Neural cell (in vitro differentiated cells): ENCODE data around the gene ECE1. TPM values are rescaled to one million over a fixed set of nuclear protein-coding genes. Genes with fewer than 3 reads are reported as not detected.

Source experiments
- H2AFZ ChIP-seq: fragments of 200-600, 300-800 bp; sonication (generic), shearing (Covaris generic); 2 replicates; pipeline ENCODE4 v1.6.0; 2014; ENCODE audit warnings: low read depth, mild to moderate bottlenecking, antibody characterized with exemption, low read length, moderate library complexity
- H3F3A ChIP-seq: fragments of 200-600 bp; shearing (Covaris generic); 2 replicates; pipeline ENCODE4 v1.6.1; 2016; ENCODE audit warnings: mild to moderate bottlenecking, moderate library complexity, mixed read lengths, antibody characterized with exemption, low read length; ENCODE audit not compliant: insufficient read depth, poor library complexity, severe bottlenecking
- H3K27ac ChIP-seq: fragments of 200-600, 300-800 bp; sonication (generic), shearing (Covaris generic); 2 replicates; pipeline ENCODE4 v1.5.1; 2014; ENCODE audit warnings: mild to moderate bottlenecking, low read length, moderate library complexity
- H3K27me3 ChIP-seq: fragments of 300-800, 200-600 bp; sonication (generic), shearing (Covaris generic); 2 replicates; pipeline ENCODE4 v1.6.0; 2014; ENCODE audit warnings: mild to moderate bottlenecking, low read depth, low read length, moderate library complexity; ENCODE audit not compliant: insufficient read depth
- H3K36me3 ChIP-seq: fragments of 300-800, 200-600 bp; sonication (generic), shearing (Covaris generic); 2 replicates; pipeline ENCODE4 v1.5.1; 2014; ENCODE audit warnings: mild to moderate bottlenecking, antibody characterized with exemption, low read length, moderate library complexity; ENCODE audit not compliant: insufficient read depth
- H3K4me2 ChIP-seq: fragments of 300-800, 200-600 bp; sonication (generic), shearing (Covaris generic); 2 replicates; pipeline ENCODE4 v1.6.0; 2014; ENCODE audit warnings: mild to moderate bottlenecking, low read length
- H3K4me3 ChIP-seq: fragments of 300-800, 200-600 bp; sonication (generic), shearing (Covaris generic); 2 replicates; pipeline ENCODE4 v1.5.1; 2014; ENCODE audit warnings: mild to moderate bottlenecking, low read length, moderate library complexity
- H3K79me2 ChIP-seq: fragments of 200-600 bp; shearing (Covaris generic); replicated peaks from 2 replicates; pipeline ENCODE4 v1.6.0; 2014; ENCODE audit warnings: mild to moderate bottlenecking, low read length, moderate library complexity; ENCODE audit not compliant: insufficient read depth
- H3K9ac ChIP-seq: fragments of 300-800, 200-600 bp; sonication (generic), shearing (Covaris generic); 2 replicates; pipeline ENCODE4 v1.6.1; 2016; ENCODE audit warnings: mild to moderate bottlenecking, low read length, mixed read lengths
- H3K9me2 ChIP-seq: fragments of 200-600 bp; shearing (Covaris generic); 2 replicates; pipeline ENCODE4 v1.6.1; 2016; ENCODE audit warnings: mild to moderate bottlenecking, low read length, mixed read lengths; ENCODE audit not compliant: insufficient read depth
- H3K9me3 ChIP-seq: fragments of 200-600, 300-800 bp; sonication (generic), shearing (Covaris generic); 2 replicates; pipeline ENCODE4 v1.6.1; 2016; ENCODE audit warnings: mild to moderate bottlenecking, mixed run types, low read length, moderate library complexity, mixed read lengths
- H4K20me1 ChIP-seq: fragments of 200-600 bp; shearing (Covaris generic); 2 replicates; pipeline ENCODE4 v1.6.1; 2016; ENCODE audit warnings: mild to moderate bottlenecking, mixed run types; ENCODE audit not compliant: insufficient read depth
- EP300 ChIP-seq: fragments of 450-650 bp; conservative IDR thresholded peaks from 2 replicates; pipeline ENCODE4 v1.6.1; 2014; ENCODE audit warnings: antibody characterized with exemption, mild to moderate bottlenecking, moderate library complexity; ENCODE audit not compliant: poor library complexity, severe bottlenecking
- EZH2 ChIP-seq: fragments of 200-600, 300-800 bp; shearing (Covaris generic), sonication (generic); IDR thresholded peaks from 2 replicates; pipeline ENCODE4 v1.6.1; 2014; ENCODE audit warnings: antibody characterized with exemption, low read length, borderline replicate concordance, mild to moderate bottlenecking; ENCODE audit not compliant: insufficient read depth, poor library complexity, severe bottlenecking
- MXI1 ChIP-seq: fragments of 450-650 bp; conservative IDR thresholded peaks from 2 replicates; pipeline ENCODE4 v1.6.1; 2014; ENCODE audit warnings: antibody characterized with exemption, mild to moderate bottlenecking; ENCODE audit not compliant: poor library complexity, severe bottlenecking
- POLR2AphosphoS5 ChIP-seq: IDR thresholded peaks from 2 replicates; pipeline ENCODE4 v1.6.1; 2012
- RAD21 ChIP-seq: fragments of 450-650 bp; conservative IDR thresholded peaks from 2 replicates; pipeline ENCODE4 v1.6.1; 2014; ENCODE audit warnings: antibody characterized with exemption, mild to moderate bottlenecking, moderate library complexity
- SMC3 ChIP-seq: fragments of 450-650 bp; conservative IDR thresholded peaks from 2 replicates; pipeline ENCODE4 v1.6.1; 2014; ENCODE audit warnings: antibody characterized with exemption, mild to moderate bottlenecking, moderate library complexity; ENCODE audit not compliant: poor library complexity
- polyA plus RNA-seq: library from polyadenylated mRNA; depleted of rRNA; stranded (reverse); fragments of >200 nt; gene quantifications from 2 replicates; pipeline ENCODE4 v1.2.3, GENCODE V29; 2014
- TF ChIP-seq, protein P1 (sequence below): IDR thresholded peaks from 2 replicates; pipeline ENCODE4 v1.6.1; 2012; ENCODE audit warnings: borderline replicate concordance
- TF ChIP-seq, protein P2 (sequence below): fragments of 450-650 bp; IDR thresholded peaks from 2 replicates; pipeline ENCODE4 v1.5.1; 2014; ENCODE audit warnings: antibody characterized with exemption, mild to moderate bottlenecking, moderate library complexity; ENCODE audit not compliant: poor library complexity, severe bottlenecking

ECE1 gene
- polyA plus RNA-seq, 1 donor from 2014 or later: 7.8 TPM

DNA sequence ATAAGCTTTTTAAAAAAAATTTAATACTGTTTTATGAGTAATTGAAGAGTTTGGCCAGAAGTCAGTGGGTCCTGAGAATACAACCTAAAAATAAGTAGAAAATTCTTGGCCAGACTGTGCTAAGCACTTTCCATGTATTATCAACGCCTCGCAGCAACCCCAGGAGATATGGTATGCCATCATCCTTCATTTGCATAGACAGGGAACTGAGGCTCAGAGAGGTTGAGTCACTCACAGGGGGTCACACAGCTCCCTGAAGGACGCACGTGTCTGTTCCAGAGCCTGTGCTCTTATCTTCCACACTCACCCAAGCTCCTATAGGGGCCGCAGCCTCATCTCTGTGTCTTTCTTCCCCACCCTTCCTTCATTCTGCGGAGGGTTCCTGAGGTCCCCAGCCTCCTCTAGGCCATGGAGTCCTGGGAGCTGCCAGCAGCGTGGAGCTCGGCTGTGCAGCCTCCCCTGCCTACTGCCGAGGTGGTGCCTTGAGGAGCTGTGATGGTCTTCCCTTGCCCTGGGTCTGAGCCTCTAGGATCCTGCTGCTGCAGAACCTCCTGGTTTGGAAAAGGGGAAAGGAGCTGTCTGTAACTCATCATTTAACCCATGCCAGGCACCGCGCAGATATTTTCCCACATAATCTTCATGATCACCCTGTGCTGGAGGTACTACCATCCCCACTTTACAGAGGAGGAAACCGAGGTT, 30.3 kb upstream of the ECE1 start:
- H3K4me3 ChIP-seq: no peak overlapping the region
- no peaks in the 10 kb centered on the region for H3K27me3 ChIP-seq
- no peaks in the 10 kb centered on the region for H4K20me1 ChIP-seq
- no peaks in the 10 kb centered on the region for H3K79me2 ChIP-seq
- H3K36me3 ChIP-seq: no peaks in the 10 kb centered on the region
- H3K4me2 ChIP-seq: no peak overlapping the region
- TF ChIP-seq, protein P1, sequence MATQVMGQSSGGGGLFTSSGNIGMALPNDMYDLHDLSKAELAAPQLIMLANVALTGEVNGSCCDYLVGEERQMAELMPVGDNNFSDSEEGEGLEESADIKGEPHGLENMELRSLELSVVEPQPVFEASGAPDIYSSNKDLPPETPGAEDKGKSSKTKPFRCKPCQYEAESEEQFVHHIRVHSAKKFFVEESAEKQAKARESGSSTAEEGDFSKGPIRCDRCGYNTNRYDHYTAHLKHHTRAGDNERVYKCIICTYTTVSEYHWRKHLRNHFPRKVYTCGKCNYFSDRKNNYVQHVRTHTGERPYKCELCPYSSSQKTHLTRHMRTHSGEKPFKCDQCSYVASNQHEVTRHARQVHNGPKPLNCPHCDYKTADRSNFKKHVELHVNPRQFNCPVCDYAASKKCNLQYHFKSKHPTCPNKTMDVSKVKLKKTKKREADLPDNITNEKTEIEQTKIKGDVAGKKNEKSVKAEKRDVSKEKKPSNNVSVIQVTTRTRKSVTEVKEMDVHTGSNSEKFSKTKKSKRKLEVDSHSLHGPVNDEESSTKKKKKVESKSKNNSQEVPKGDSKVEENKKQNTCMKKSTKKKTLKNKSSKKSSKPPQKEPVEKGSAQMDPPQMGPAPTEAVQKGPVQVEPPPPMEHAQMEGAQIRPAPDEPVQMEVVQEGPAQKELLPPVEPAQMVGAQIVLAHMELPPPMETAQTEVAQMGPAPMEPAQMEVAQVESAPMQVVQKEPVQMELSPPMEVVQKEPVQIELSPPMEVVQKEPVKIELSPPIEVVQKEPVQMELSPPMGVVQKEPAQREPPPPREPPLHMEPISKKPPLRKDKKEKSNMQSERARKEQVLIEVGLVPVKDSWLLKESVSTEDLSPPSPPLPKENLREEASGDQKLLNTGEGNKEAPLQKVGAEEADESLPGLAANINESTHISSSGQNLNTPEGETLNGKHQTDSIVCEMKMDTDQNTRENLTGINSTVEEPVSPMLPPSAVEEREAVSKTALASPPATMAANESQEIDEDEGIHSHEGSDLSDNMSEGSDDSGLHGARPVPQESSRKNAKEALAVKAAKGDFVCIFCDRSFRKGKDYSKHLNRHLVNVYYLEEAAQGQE: no peak
- TF ChIP-seq EZH2 (no peak), EP300 (no peak), MXI1 (no peak), RAD21 (no peak), POLR2AphosphoS5 (no peak), SMC3 (no peak)
- TF ChIP-seq, protein P2, sequence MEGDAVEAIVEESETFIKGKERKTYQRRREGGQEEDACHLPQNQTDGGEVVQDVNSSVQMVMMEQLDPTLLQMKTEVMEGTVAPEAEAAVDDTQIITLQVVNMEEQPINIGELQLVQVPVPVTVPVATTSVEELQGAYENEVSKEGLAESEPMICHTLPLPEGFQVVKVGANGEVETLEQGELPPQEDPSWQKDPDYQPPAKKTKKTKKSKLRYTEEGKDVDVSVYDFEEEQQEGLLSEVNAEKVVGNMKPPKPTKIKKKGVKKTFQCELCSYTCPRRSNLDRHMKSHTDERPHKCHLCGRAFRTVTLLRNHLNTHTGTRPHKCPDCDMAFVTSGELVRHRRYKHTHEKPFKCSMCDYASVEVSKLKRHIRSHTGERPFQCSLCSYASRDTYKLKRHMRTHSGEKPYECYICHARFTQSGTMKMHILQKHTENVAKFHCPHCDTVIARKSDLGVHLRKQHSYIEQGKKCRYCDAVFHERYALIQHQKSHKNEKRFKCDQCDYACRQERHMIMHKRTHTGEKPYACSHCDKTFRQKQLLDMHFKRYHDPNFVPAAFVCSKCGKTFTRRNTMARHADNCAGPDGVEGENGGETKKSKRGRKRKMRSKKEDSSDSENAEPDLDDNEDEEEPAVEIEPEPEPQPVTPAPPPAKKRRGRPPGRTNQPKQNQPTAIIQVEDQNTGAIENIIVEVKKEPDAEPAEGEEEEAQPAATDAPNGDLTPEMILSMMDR: no peak
- H3K9me2 ChIP-seq: no peaks in the 10 kb centered on the region
- no peak overlapping the region for H2AFZ ChIP-seq
- H3K9ac ChIP-seq: no peak overlapping the region
- H3F3A ChIP-seq: no peaks in the 10 kb centered on the region
- H3K27ac ChIP-seq: no peak overlapping the region
- no peaks in the 10 kb centered on the region for H3K9me3 ChIP-seq

DNA sequence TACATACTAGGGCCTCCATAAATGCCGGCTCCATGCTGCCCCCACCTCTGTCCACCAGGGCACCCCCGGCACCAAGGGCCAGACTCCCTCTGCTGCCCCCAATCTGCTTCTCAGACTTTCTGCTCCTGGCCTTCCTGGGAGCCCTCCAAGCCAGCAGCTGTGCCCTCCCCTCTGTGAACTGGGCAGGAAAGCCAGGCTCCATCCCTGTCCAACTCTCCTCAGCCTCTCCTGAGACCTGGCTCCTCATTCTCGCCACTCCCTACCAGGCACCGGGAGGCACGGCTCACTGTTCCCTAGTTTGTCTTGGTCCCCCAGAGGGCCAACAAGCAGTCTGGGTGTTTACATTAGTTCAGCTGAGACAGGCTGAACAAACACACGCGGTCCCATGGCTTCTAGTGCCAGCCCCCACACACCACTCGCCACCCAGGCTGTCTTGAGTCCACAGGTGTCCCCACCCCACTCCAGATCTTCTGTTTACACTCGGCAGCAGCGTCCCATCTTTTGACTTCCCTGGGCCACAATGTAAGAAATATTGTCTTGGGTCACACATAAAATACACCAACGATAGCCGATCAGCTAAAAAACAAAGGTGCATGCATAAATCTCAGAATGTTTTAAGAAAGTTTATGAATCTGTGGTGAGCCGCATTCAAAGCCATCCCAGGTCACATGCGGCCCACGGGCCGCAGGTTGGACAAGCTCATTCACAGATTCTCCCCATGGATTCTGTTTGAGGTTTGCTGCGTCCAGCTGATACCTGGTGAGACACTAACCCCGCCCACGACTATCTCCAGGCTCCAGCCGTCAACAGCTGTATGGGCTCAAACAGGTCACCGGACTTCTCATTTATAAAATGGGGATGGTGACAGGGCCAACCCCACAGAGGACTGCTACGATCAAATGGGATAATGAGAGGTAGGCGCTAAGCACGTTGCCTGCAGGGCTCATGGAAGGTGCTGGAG, 29.5 kb upstream of the ECE1 start:
- no peaks in the 10 kb centered on the region for H3K79me2 ChIP-seq

More for the DNA sequence above, 29.5 kb upstream of the ECE1 start:
- no peaks in the 10 kb centered on the region for H3K36me3 ChIP-seq
- no peak overlapping the region for H3K27ac ChIP-seq
- TF ChIP-seq EZH2: no peak
- TF ChIP-seq RAD21: no peak
- no peak overlapping the region for H3K4me3 ChIP-seq
- H2AFZ ChIP-seq: no peak overlapping the region
- H3K9me2 ChIP-seq: no peaks in the 10 kb centered on the region
- no peaks in the 10 kb centered on the region for H4K20me1 ChIP-seq
- H3K4me2 ChIP-seq: no peak overlapping the region
- no peaks in the 10 kb centered on the region for H3K9me3 ChIP-seq
- no peaks in the 10 kb centered on the region for H3K27me3 ChIP-seq
- H3F3A ChIP-seq: no peaks in the 10 kb centered on the region
- H3K9ac ChIP-seq: no peak overlapping the region
